Activated CD8-positive, alpha-beta memory T cell treated with anti-CD3 and anti-CD28 coated beads, Interleukin-2, amount 50 U/mL, for 24 hours (primary cell): Measurements from ENCODE around the gene PPP2R2C.

Source experiments
- DNase-seq: peaks from one replicate; pipeline ENCODE4 v3.0.0-alpha.2; 2020; ENCODE audit errors: extremely low read depth

The PPP2R2C gene

GRCh38 chr4:6494431-6495295 lies 22.2 kb upstream of the PPP2R2C start:
- no peak for DNase-seq

GRCh38 chr4:6493658-6494304 lies 21.4 kb upstream of the PPP2R2C start:
- DNase-seq: no peak

DNA sequence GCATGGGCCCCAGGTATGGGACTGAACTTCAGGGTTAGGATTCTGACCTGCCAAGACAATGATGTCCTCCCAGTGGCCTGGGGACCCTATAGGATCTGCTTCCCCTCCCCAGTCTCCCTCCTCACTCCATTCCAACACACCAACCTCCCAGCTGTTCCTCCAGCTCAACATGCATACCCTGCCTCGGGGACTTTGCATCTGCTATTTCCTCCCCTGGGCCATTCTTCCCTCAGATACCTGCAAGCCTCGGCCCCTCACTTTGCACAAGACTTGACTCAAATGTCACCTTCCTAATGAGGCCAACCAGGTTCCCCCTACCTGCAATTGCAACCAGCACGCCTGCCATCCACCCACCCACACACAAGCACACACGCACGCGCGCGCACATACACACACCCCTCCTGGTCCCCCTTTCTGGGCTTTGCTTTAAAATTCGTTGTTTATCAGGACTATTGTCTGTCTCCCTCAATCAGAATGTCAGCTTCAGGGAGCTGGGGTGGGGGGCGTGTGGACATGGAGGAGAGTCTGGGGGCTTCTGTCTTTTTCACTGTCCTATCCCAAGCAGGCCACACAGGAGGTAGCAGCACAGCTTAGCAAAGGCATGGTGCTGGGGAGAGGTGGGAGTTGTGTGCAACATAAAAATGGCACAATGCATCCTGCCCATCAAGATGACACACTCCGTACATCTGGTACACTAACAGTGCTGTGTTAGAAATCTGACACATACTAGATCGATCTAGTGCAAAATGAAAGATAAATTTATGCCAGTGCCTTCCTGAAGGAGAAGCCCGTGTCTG lies 20.6 kb upstream of the PPP2R2C start:
- no peak for DNase-seq

GRCh38 chr4:6492027-6492590 lies 19.7 kb upstream of the PPP2R2C start:
- DNase-seq: no peak

GRCh38 chr4:6491235-6491634 lies 18.8 kb upstream of the PPP2R2C start:
- no peak for DNase-seq

- DNase-seq: no peak
Measured at GRCh38 chr4:6489927-6490326, 17.5 kb upstream of the PPP2R2C start.

DNA sequence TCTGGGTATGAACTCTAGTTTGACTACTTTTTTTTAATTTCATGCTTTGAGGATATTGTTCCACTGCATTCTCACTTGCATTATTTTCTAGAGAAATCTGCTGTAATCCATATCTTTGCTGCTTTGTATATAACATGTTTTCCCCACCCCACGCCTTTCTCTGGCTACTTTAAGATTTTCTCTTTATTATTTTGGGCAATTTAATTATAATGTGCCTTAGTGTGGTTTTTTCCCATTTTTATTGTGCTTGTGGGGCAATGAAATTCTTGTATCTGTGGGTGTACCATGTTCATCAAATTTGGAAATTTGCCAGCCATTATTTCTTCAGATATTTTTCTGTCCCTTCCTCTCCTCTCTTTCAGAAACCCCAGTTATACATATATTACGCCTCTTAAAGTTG lies 15.1 kb upstream of the PPP2R2C start:
- no peak for DNase-seq

DNA sequence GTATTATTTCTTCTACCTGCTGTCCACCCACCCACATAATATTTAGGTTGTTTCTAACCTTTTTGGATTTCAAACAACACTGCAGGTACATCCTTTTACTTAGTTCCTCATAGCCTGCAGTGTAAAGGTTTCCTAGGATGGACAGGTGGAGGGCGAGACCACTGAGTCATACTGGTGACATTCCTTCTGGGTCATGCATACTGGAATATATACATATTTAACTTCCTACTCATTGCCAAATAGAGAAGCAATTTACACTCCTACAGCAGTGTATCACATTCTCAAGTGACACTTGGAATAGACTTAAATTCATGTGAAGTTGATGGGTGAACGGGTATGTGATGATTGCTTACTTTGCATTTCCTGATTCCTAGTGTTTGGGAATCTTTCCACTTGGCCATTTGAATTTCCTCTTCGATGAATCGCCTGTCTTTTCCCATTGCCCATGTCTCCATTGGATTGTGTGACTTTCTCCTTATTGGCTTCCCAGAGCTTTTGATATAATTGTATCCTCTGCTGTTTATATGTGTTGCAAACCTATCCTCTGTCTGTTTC lies 8.2 kb upstream of the PPP2R2C start:
- DNase-seq: no peak

- no peak for DNase-seq
Measured at GRCh38 chr4:6478546-6479220, 6.3 kb upstream of the PPP2R2C start.

GRCh38 chr4:6476893-6477292 lies 4.5 kb upstream of the PPP2R2C start:
- no peak for DNase-seq

GRCh38 chr4:6475492-6476020 lies 3.1 kb upstream of the PPP2R2C start:
- DNase-seq: no peak

DNA sequence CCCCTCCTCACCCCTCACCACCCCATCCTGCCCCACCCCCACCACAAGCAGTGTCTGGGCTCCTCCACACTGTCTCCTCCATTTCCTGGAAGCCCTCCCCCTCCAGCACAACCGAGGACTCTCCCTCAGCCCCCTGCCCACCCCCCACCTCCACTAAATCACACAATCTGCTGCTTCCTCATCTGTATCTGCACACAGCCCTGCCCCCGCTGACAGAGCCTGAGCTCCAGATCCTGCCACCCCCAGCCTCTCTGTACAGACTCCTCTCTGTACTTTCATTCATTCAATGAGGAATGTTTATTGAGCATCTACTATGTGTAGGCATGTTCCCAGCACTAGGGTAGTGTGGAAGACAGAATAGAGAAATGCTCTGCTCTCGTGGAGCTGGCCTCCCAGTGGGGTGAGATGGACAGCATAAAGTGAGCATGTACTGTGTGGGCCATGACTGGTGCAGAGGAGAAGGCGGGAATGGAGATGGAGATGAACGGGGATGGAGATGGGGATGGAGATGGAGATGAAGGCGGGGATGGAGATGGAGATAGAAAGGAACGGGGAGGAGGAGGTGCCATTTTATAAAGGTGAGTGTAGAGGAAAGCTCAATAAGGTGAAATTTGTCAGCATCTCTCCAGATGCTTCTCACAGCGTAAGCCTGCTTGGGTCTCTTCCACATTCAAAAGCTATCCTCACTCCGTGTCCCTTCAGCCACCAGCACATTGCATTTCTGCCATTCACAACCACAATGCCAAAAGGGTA lies 2.5 kb upstream of the PPP2R2C start:
- DNase-seq: no peak

DNA sequence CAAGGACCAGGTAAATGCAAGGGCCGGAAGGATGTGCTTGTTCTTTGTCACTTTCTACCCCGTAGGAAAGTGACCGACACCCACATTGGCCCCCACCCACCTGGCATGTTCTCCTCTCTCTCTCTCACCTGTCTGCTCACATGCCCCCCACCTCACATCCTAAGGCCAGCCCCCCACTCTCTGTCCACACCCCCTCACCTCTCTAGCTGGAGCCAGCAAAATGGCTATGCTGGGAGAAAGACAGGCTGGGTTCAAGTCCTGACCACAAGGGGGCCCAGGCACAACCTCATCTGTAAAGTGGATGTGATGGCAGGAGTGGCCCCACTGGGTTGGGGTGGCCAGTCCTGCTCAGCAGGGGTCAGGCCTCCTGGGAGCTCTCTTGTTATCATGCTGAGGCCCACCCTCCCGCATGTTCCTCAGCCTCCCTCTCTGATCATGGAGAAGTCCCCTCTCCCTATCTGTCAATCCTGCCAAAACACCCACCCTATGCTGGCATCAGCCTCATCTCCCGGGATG lies 1.7 kb upstream of the PPP2R2C start:
- DNase-seq: no peak

DNA sequence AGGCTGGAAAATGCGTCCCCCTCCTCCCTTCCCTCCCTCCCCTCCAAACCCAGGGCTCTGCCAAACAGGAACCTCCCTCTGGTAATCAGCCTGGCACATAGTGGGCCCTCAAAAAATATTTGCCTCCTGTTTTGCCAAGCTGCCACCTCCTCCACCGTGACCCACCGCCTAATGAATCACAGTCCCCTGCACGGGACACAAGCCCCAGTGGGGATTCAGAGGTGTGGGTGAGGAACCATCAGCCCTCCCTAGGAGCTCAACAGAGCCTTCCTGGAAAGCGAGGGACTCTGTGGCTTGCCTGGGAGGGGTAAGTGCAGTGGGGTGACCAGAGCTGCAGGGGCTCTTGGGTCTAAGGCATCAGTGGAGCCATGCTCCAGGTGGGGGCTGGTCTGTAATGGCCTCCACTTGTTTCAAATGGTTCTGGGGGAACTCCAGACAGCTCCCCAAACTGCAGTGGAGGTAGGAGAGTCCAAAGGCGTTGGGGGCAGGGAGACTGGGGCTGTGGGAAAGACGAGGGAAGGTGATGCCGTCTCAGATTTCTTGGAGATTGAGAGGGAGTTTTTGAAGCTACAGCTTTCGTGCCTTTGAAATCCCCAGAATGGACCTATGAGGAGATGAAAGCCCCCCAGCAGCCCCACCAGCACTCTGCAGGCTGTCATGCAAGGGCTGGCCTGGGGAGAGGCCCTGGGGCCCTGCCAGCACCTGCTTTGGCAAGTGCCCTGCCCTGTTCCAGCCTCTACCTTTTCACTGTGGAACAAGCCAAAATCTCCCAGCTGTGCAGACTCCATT lies 1.0 kb upstream of the PPP2R2C start:
- DNase-seq: no peak

- no peak for DNase-seq
Measured at GRCh38 chr4:6472008-6472386, 417 bp downstream of the PPP2R2C start.

GRCh38 chr4:6471307-6472007 lies 957 bp downstream of the PPP2R2C start:
- no peak for DNase-seq

DNA sequence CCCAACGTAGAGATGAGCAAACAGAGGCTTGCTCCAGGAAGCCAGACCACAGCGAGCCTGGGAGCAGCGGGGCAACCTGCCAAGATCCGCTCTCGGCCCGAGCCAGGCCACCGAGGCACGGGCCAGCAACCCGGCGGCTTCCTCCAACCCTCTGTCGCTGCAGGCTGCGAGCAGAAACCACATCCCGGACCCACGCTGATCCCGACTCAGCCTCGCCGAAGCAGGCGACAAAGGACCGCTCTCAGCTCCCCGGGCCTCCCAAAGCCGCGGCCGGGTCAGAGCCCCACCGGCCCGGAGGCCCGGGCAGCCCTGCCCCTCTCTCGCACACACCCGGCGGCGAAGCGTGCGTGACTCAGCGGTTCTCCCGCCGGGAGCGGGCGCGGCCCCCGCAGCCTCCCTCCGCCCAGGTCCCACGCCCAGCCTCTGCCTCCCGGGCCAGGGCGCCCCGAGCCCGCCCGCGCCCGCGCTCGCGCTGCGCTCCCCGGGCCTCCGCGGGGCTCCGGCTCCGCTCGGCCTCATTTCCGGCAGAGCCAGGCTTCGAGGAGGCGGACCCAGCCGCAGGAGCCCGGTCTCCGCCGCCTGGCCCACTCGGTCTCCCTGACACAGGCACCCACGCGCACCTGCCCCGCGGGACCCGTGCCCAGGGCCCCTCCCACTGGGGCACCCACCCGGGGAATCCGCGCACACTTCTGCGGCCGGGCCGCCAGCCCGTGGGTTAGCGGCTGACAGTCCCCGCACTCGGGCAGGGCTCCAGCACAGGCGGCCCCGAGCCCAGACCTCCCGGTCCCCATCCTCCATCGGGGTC lies 1.7 kb downstream of the PPP2R2C start:
- DNase-seq: no peak
